GM18909 (cell line): ENCODE data around the gene POLR2H.

ENCODE experiments used
- ATAC-seq: cut with Tn5 transposase; IDR thresholded peaks from one replicate; pipeline ENCODE4 v1.9.1; 2021; ENCODE audit warnings: mild to moderate bottlenecking; ENCODE audit not compliant: unreplicated experiment, poor library complexity

The POLR2H gene

DNA sequence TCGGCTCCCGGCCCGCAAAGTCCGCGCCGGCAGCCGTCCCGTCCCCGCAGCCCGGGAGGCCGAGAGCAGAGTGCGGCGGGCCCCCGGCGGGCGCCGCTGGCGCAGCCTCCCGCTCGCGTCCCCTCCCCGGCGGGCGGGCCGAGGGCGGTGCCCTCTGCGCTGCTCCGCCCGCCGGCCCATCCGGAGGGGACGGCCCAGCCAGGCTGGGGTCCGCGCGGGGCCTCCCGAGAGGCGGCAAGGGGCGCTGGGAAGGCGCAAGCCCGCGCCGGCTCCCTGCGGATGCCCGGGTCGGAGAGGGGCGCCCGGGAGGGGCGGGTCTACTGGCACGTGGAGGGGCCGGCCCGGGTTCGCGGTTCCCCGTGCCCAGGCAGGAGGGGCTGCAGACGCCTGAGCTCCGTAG lies at the start of gene POLR2H, which contains the start of gene CLCN2:
Gene POLR2H, plus strand, starts transcription at position 179 of the 400 bp plus-strand sequence. CDS start 1,783 bp downstream, outside the sequence.
Gene CLCN2, minus strand, starts transcription at position 74 of the 400 bp plus-strand sequence. CDS start 126 bp downstream, outside the sequence.
- ATAC-seq = peak; percentile 41

DNA sequence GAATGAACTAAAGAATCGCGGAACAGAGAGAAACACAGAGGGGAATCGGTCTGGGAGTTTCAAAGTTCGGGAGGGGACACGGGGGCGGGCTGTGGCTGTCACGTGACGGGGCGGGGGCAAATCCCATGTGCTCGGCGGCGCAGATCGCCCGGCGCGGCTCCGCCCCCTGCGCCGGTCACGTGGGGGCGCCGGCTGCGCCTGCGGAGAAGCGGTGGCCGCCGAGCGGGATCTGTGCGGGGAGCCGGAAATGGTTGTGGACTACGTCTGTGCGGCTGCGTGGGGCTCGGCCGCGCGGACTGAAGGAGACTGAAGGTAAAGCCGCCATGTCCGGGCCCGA lies 47.2 kb upstream of the POLR2H start, which contains the start of gene EIF4G1:
Gene EIF4G1, plus strand, starts transcription at position 244 of the 337 bp plus-strand sequence. CDS start 1,191 bp downstream, outside the sequence.
- peak; percentile 83 for ATAC-seq

DNA sequence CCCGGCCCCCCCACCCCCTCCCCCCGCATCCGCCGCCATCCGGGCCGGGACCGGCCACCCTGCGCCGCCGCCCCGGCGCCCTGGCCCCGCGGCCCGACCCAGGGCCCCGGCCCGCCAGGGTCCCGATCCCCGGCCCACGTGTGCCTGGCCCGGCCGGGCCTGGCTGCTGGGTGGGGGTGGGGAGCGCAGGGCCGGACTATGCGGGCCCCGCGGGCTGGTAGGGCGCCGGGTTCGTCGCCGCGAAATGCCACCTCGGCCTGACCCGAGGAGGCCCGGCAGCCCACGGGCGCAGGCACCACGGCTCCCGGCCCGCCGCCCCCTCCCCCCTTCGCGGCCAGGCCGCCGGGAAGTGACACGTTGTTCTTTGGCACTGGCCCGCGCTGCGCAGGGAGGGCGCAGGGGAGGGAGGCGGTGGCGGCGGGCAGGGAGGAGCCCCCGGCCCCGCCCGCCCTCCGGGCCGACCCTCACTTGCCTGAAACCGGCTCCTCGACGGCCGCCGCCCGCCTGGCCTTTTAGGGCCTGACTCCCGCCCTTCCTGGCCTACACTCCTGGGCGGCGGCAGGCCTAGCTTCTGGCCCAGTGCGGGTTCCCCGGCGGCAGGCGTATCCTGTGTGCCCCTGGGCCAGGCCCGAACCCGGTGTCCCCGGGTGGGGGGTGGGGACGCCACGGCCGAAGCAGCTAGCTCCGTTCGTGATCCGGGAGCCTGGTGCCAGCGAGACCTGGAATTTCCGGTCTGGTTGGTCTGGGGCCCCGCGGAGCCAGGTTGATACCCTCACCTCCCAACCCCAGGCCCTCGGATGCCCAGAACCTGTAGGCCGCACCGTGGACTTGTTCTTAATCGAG lies 46.6 kb upstream of the POLR2H start:
- peak; percentile 50 for ATAC-seq

DNA sequence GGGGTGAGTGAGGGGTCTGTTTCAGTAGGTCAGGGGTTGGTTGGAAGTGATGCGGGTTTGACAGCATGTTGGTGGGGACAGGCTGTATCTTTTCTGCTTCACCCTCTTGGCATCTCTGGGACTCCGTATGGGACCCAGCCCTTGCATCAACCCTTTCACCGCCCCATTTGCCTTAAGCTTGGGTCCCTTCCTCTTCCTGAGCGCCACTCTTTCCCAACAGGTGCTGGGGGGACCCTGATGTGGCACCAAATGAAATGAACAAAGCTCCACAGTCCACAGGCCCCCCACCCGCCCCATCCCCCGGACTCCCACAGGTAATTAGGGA lies 46.0 kb upstream of the POLR2H start:
- peak; percentile 5 for ATAC-seq

DNA sequence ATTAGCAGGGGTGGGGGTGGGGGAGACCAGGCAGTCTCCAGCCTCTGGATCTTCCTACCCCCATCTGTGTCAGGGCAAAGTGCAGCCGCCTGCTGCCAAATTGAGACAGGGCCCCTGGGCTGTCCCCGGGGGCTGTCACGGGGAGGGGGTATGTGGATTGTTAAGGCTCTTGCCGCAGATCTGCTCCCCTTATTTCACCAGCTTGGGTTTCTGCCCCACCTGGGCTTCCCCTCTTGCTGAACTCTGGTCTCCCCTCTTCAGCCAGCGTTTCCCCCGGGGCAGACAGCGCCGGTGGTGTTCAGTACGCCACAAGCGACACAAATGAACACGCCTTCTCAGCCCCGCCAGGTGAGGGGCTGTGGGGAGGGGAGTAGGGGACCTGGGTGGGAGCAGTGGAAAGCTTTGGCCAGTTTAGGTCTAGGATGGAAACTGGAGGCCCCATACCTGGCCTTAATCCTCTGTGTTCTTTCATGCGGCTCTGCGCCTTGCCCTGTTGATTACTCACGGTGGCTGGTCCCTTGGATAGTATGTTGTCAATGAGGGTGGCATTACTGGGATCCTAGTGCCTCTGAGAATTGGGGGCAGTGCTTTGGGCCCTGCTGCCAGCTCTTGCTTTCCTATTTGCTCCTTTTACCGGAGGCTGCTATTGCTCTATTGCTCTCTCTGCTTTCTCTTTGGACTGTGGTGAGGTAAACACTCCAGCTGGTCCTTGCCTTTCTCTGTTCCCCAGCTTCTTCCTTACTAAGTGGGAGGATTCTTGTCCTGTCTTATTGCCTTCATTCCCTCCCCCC lies 45.4 kb upstream of the POLR2H start:
- no peak for ATAC-seq

DNA sequence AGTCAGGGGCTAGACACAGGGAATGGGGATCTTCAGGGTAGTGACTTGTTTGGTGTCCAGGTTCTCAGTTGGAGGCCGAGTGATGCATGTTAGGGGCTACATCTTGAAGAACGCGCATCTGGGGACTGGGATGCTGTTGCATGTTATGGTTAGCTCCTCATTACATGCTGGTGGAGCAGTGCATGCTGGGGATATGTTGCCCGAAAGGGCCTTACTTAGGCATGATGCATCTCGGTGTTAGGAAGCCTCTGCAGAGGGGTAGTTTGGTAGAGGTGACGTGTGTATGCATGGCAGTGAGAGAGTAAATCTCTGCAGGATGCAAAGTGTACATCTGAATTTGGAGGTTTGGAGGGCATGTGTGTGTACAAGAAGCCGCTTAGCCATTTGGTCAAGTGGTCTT lies 44.7 kb upstream of the POLR2H start:
- ATAC-seq = no peak

DNA sequence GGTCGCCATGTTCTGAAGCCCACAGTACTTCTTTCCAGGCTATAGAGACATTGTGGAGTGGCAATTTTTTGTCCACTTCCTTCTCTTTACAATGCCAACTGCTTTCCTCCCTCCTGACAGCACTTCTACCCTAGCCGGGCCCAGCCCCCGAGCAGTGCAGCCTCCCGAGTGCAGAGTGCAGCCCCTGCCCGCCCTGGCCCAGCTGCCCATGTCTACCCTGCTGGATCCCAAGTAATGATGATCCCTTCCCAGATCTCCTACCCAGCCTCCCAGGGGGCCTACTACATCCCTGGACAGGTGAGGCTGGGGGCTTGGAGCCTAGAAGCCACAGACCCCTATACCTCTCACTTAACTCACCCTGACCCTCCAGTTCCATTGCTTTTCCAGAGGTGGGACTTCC lies 44.3 kb upstream of the POLR2H start:
- ATAC-seq = no peak

DNA sequence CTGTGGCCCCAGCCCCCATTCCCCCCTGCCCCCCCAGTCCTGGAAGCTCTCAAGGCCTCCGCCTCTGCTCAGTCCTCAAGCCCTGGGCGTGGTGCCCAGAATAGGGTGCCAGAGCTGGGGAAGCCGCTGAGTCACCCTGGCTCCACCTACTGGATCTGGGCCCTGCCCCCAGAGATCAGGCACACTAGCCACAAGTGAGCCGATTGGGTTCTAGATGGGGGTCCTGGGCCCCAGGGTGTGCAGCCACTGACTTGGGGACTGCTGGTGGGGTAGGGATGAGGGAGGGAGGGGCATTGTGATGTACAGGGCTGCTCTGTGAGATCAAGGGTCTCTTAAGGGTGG lies 41.4 kb upstream of the POLR2H start:
- ATAC-seq = no peak

DNA sequence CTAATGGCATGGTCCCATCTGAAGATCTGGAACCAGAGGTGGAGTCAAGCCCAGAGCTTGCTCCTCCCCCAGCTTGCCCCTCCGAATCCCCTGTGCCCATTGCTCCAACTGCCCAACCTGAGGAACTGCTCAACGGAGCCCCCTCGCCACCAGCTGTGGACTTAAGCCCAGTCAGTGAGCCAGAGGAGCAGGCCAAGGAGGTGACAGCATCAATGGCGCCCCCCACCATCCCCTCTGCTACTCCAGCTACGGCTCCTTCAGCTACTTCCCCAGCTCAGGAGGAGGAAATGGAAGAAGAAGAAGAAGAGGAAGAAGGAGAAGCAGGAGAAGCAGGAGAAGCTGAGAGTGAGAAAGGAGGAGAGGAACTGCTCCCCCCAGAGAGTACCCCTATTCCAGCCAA lies 39.8 kb upstream of the POLR2H start:
- no peak for ATAC-seq

DNA sequence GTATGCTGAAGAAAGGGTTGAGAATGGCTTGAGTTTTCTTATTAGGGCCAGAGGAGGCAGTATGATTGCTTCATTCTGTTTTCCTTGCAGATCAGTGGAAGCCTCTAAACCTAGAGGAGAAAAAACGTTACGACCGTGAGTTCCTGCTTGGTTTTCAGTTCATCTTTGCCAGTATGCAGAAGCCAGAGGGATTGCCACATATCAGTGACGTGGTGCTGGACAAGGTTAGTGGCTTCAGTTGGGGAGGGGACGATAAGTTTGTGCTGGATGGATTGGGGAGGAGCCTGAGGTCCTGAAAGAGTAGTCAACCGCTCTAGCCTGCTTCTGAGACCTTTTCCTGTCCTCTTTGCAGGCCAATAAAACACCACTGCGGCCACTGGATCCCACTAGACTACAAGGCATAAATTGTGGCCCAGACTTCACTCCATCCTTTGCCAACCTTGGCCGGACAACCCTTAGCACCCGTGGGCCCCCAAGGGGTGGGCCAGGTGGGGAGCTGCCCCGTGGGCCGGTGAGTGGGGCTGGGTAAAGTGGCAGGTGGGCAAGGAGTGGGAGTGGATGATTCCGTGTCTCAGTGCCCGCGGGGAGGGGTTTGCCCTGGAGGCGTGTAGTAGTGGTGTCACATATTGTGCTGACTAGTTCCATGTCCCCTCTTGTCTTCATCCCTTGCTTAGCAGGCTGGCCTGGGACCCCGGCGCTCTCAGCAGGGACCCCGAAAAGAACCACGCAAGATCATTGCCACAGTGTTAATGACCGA lies 38.6 kb upstream of the POLR2H start:
- ATAC-seq = no peak

DNA sequence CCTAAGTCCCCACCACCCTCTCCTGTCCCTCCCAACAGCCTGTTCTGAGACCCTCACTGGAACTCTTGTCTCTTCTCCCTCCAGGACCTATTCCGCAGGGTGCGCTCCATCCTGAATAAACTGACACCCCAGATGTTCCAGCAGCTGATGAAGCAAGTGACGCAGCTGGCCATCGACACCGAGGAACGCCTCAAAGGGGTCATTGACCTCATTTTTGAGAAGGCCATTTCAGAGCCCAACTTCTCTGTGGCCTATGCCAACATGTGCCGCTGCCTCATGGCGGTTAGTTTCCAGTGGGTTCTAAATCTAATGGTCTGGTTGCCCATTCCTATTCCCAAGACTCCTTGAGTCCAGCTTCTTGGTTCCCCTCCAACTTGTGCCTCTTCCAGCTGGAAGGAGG lies 37.8 kb upstream of the POLR2H start:
- no peak for ATAC-seq

DNA sequence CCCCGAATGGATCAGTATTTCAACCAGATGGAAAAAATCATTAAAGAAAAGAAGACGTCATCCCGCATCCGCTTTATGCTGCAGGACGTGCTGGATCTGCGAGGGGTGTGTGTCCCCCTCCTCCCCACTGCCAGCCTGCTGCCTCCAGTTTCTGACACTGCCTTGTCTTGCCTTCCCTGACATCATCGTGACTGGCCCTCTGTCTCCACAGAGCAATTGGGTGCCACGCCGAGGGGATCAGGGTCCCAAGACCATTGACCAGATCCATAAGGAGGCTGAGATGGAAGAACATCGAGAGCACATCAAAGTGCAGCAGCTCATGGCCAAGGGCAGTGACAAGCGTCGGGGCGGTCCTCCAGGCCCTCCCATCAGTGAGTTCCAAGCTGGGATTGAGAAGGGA lies 36.2 kb upstream of the POLR2H start:
- ATAC-seq = no peak

DNA sequence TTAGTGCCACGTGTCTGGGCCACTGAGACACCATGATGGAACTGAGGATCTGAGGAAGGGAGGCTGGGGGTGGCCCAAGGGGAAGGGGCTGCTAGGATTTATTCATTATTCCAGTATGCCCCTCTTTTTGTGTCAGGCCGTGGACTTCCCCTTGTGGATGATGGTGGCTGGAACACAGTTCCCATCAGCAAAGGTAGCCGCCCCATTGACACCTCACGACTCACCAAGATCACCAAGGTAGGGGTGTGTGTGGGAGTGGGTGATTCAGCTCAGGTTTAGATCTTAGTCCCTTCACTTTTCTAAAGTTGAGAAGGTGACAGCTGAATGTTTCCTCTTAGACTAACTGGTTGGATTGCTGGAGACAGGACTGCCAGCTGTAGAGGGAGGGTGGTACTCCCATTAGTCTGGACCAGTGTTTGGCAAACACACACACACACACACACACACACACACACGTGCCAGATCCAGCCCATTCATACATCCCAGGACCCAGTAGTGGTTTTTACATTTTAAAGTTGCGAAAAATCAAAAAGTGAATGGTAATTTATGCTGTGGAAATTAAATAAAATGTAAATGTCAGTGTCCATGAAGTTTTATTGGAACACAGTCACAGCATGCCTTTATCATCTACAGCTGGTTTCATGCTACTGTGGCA lies 35.7 kb upstream of the POLR2H start:
- no peak for ATAC-seq

DNA sequence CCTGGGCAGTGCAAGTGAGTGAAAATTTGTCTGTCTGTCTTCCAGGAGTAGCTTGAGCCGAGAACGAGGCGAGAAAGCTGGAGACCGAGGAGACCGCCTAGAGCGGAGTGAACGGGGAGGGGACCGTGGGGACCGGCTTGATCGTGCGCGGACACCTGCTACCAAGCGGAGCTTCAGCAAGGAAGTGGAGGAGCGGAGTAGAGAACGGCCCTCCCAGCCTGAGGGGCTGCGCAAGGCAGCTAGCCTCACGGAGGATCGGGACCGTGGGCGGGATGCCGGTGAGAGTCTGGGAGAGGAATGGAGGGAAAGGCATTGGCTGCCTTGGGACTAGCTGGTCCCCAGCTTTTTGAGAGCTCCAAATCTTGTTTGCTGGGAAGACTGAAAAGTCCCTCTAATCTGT lies 34.3 kb upstream of the POLR2H start:
- no peak for ATAC-seq

DNA sequence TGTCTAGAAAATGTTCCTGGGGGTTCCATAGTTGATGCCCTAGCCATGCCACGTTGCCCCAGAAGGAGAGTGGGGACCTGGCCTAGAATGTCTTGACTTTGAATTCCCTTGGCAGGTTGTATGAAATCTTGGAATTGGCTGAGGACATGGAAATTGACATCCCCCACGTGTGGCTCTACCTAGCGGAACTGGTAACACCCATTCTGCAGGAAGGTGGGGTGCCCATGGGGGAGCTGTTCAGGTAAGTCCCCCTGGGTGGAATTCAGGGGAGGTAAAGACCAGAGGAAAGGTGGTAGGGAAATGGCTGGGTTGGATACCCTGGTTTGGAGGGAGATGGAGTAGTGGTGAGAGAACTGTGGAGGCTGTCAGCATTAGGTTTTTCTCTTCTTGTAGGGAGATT lies 33.0 kb upstream of the POLR2H start:
- ATAC-seq = no peak

DNA sequence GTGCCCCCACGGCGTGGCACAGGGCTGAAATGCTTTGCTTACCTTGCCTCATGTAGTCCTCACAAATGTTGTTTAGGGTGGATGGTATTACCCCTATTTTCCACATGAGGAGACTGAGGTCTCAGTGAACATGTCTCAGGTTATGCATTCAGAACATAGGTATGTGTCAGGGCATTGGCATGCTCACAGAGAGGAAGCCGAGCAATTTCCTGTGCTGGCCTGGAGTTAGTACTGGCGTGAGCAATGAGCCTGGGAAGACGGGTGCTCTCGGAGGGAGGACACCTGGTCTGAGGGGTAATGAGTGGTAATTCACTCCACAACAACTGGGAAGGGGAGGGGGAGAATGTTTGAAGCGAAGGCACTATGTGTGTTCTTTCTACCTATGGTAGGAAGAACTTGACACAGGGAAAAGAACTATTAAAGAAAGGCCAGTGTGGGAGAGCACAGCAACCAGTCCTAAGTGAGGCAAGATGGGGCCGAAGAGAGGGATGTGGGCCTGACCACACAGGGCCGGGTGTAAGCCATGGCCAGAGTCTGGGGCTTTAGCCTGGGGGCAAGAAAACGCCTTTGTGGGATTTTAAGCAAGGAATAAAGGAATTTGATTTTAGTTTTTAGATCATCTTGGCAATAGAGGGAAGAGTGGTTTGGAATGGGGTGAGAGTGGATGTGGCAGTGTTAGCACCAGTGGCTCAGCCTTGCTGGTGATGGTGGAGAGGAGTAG lies 29.0 kb upstream of the POLR2H start:
- ATAC-seq = no peak

DNA sequence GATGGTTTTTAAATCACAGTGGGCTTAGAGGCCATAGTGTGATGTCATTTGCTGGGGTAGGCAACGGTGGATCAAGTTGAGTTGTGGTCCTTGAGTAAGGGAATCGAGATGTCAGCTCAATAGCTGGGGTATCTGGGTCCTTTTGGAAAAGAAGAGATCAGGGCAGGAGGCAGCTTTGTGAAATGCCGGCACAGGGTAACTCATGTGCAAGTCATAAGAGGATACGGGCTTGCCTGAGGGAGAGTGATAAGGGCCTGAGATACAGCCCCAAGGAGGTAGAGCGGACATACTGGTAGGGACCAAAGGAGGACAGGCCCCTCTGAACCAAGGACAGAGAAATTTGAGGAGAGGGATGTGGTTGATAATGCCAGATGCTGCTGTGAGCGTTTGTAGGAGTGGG lies 28.3 kb upstream of the POLR2H start:
- ATAC-seq = no peak

DNA sequence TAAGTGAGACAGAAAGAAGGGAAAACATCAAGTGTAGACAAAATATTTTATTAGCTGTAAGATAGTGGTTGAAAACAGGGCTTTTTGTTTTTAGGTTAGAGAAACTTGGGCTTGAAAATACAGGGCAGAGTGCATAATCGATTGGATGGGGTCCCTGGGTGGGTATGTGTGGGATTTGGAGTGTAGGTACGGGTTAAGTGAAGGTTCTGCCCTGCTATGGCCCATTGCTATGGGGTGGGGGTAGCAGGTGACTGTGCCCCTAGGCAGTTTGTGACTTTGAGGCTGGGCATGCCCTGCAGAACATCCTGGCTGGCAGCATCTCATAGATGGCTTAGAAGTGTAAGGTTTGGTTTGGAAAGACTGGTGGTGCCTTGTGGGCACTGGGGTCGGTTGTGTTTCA lies 27.8 kb upstream of the POLR2H start:
- no peak for ATAC-seq

DNA sequence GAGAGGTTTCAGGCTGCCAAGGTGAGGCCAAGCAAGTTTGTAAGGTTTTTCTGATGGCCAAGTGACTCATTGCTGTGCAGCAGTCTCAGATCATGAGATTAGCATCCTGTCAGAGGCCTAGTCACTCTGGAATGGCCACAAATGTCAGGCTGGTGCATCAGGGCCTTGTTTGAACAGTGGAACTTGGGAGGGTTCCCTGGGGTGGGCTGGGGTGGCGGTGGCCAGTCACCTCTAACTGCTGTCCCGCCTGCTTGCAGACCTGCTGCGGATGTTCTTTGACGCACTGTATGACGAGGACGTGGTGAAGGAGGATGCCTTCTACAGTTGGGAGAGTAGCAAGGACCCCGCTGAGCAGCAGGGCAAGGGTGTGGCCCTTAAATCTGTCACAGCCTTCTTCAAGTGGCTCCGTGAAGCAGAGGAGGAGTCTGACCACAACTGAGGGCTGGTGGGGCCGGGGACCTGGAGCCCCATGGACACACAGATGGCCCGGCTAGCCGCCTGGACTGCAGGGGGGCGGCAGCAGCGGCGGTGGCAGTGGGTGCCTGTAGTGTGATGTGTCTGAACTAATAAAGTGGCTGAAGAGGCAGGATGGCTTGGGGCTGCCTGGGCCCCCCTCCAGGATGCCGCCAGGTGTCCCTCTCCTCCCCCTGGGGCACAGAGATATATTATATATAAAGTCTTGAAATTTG lies 26.9 kb upstream of the POLR2H start:
- ATAC-seq = no peak
